Erythroblast (primary cell): ENCODE results near the gene SETD1B.

Experiments
- GATA1 ChIP-seq: IDR thresholded peaks from 2 replicates; pipeline ENCODE4 v1.6.1; 2011; ENCODE audit warnings: low read depth, mild to moderate bottlenecking, control low read depth, low read length, moderate library complexity
- POLR2A ChIP-seq: IDR thresholded peaks from 2 replicates; pipeline ENCODE4 v1.6.1; 2011; ENCODE audit warnings: mild to moderate bottlenecking, low read length

DNA sequence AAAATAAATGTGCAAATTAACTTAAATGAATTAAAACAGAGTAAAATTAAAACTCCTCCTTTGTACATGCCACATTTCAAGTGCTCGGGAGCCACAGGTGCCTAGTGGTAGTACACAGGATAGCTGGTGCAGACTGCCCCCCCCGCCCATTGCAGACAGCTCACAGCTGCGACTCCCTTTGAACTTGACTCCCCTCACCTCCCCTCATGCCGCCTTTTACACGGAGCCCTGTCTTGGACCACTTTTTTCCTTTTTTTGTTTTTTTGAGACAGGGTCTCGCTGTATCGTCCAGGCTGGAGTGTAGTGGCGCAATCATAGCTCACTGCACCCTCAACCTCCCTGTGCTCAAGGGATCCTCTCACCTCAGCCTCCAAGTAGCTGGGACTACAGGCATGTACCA lies 11.5 kb downstream of the SETD1B start:
- TF ChIP-seq POLR2A (no peak), GATA1 (no peak)
